Vagina (tissue), 2 donors: ENCODE data around the gene OR6Y1. TPM values are rescaled to one million over a fixed set of nuclear protein-coding genes. Genes with fewer than 3 reads are reported as not detected.

Experiments used
- DNase-seq, 2 donors: peaks; one replicate each; pipeline ENCODE4 v3.0.0-alpha.2; 2017; ENCODE audit errors: extremely low spot score in 2 of 2
- H3K27ac ChIP-seq: fragments of 200-600 bp; sonication (generic); one replicate; pipeline ENCODE4 v1.5.1; 2019
- H3K27me3 ChIP-seq: fragments of 200-600 bp; sonication (generic); one replicate; pipeline ENCODE4 v1.5.1; 2019
- H3K36me3 ChIP-seq, 2 donors: fragments of 200-600 bp; sonication (generic); one replicate each; pipeline ENCODE4 v1.5.1; 2017 to 2019
- H3K4me1 ChIP-seq: fragments of 200-600 bp; sonication (generic); one replicate; pipeline ENCODE4 v1.5.1; 2019
- H3K4me3 ChIP-seq, 2 donors: fragments of 200-600 bp; sonication (generic); 1 replicate in 1 of 2; 2 replicates in 1 of 2; pipeline ENCODE4 v1.5.1; 2016 to 2019
- H3K9me3 ChIP-seq: fragments of 200-600 bp; sonication (generic); one replicate; pipeline ENCODE4 v1.5.1; 2019
- CTCF ChIP-seq, 3 experiments: fragments of 450-650 bp in 2 of 3; fragments of 200-600 bp in 1 of 3; sonication (generic) in 1 of 3; IDR thresholded peaks; one replicate each; pipeline ENCODE4 v1.5.1; 2017 to 2019; ENCODE audit warnings: antibody characterized with exemption in 3 of 3, mild to moderate bottlenecking in 2 of 3, moderate library complexity in 2 of 3
- POLR2A ChIP-seq, 2 donors: fragments of 450-650 bp; IDR thresholded peaks; one replicate each; pipeline ENCODE4 v1.6.1; 2017; ENCODE audit warnings: antibody characterized with exemption in 2 of 2, mild to moderate bottlenecking in 2 of 2, moderate library complexity in 2 of 2
- POLR2AphosphoS5 ChIP-seq, 2 donors: sonication (generic); formaldehyde crosslinking; IDR thresholded peaks; one replicate each; pipeline ENCODE4 v1.9.0; 2017; ENCODE audit warnings: antibody characterized with exemption in 2 of 2, mild to moderate bottlenecking in 2 of 2, low read depth in 1 of 2; ENCODE audit not compliant: insufficient read depth in 1 of 2
- intact Hi-C: fragments of 100-400 bp; cut with DNase I; formaldehyde crosslinking; loops from one replicate; pipeline ENCODE4 v1.15.1; 2023
- total RNA-seq: library from RNA; depleted of rRNA; stranded (reverse); fragments of >200 nt; gene quantifications from one replicate; pipeline ENCODE4 v1.2.3, GENCODE V29; 2016

The OR6Y1 gene
- total RNA-seq, 1 donor from 2014 or later = not detected

GRCh38 chr1:158527190-158527815 is 26.9 kb downstream of the OR6Y1 start:
- H3K27ac ChIP-seq = no peak overlapping the region
- no peaks in the 10 kb centered on the region for H3K9me3 ChIP-seq
- TF ChIP-seq POLR2AphosphoS5 (IDR thresholded peaks at IDR 0.05; ENCODE audit: insufficient read depth in 1 of 2, low read depth in 1 of 2) (no peak), CTCF (IDR thresholded peaks at IDR 0.05) (no peak), POLR2A (IDR thresholded peaks at IDR 0.05) (no peak)
- H3K4me1 ChIP-seq = no peaks in the 10 kb centered on the region
- no peaks in the 10 kb centered on the region for H3K36me3 ChIP-seq
- no peak overlapping the region for H3K4me3 ChIP-seq
- intact Hi-C loops = no loop called here
- no peak for DNase-seq
- H3K27me3 ChIP-seq = no peaks in the 10 kb centered on the region

GRCh38 chr1:158521666-158522058 is 32.5 kb downstream of the OR6Y1 start:
- DNase-seq = no peak
- intact Hi-C loops = no loop called here
- no peaks in the 10 kb centered on the region for H3K4me1 ChIP-seq
- no peaks in the 10 kb centered on the region for H3K36me3 ChIP-seq
- TF ChIP-seq POLR2A (IDR thresholded peaks at IDR 0.05) (no peak), CTCF (IDR thresholded peaks at IDR 0.05) (no peak), POLR2AphosphoS5 (IDR thresholded peaks at IDR 0.05; ENCODE audit: insufficient read depth in 1 of 2, low read depth in 1 of 2) (no peak)
- no peak overlapping the region for H3K4me3 ChIP-seq
- H3K27ac ChIP-seq = no peak overlapping the region
- H3K27me3 ChIP-seq = no peaks in the 10 kb centered on the region
- no peaks in the 10 kb centered on the region for H3K9me3 ChIP-seq

GRCh38 chr1:158520955-158521665 is 33.1 kb downstream of the OR6Y1 start:
- intact Hi-C loops = no loop called here
- no peak for TF ChIP-seq CTCF (IDR thresholded peaks at IDR 0.05)
- no peaks in the 10 kb centered on the region for H3K9me3 ChIP-seq
- H3K36me3 ChIP-seq = no peaks in the 10 kb centered on the region
- no peak overlapping the region for H3K27ac ChIP-seq
- no peaks in the 10 kb centered on the region for H3K27me3 ChIP-seq
- no peak for DNase-seq
- H3K4me1 ChIP-seq = no peaks in the 10 kb centered on the region
- no peak overlapping the region for H3K4me3 ChIP-seq

GRCh38 chr1:158520021-158520420 is 34.2 kb downstream of the OR6Y1 start:
- no peaks in the 10 kb centered on the region for H3K4me1 ChIP-seq
- H3K9me3 ChIP-seq = no peaks in the 10 kb centered on the region
- no peak overlapping the region for H3K27ac ChIP-seq
- TF ChIP-seq CTCF (IDR thresholded peaks at IDR 0.05) (no peak), POLR2AphosphoS5 (IDR thresholded peaks at IDR 0.05; ENCODE audit: insufficient read depth in 1 of 2, low read depth in 1 of 2) (no peak), POLR2A (IDR thresholded peaks at IDR 0.05) (no peak)
- H3K27me3 ChIP-seq = no peaks in the 10 kb centered on the region
- no peak overlapping the region for H3K4me3 ChIP-seq
- intact Hi-C loops = no loop called here
- no peaks in the 10 kb centered on the region for H3K36me3 ChIP-seq
- no peak for DNase-seq

GRCh38 chr1:158516966-158517365 is 37.2 kb downstream of the OR6Y1 start:
- intact Hi-C loops = no loop called here
- no peaks in the 10 kb centered on the region for H3K4me1 ChIP-seq
- H3K36me3 ChIP-seq = no peaks in the 10 kb centered on the region
- H3K4me3 ChIP-seq = no peak overlapping the region
- no peak for DNase-seq
- no peaks in the 10 kb centered on the region for H3K9me3 ChIP-seq
- no peak overlapping the region for H3K27ac ChIP-seq
- no peaks in the 10 kb centered on the region for H3K27me3 ChIP-seq
- TF ChIP-seq CTCF (IDR thresholded peaks at IDR 0.05) (no peak), POLR2AphosphoS5 (IDR thresholded peaks at IDR 0.05; ENCODE audit: insufficient read depth in 1 of 2, low read depth in 1 of 2) (no peak)
